IMR-90 (cell line): Measurements from ENCODE around the gene RELN. TPM values are rescaled to one million over a fixed set of nuclear protein-coding genes. Genes with fewer than 3 reads are reported as not detected.

Source experiments
- ATAC-seq: fragments of 200-7000 bp; cut with Tn5 transposase; 2 replicates; pipeline ENCODE4 v1.9.1; 2020; ENCODE audit warnings: low read depth, mild to moderate bottlenecking, moderate library complexity
- BruUV-seq: library from RNA; stranded (reverse); fragments of 400-500 nt; replicated peaks from 2 replicates; lab custom pipeline; 2021; lab: Mats Ljungman, UMichigan
- CTCF ChIA-PET: fragments of 300-600 bp; formaldehyde crosslinking; extraction: SDS; loops from one replicate; lab custom pipeline; 2021; ENCODE audit warnings: antibody characterized with exemption; lab: Yijun Ruan, JAX
- POLR2A ChIA-PET: fragments of 300-600 bp; sonication (Branson Sonifier 250); formaldehyde crosslinking; loops from one replicate; lab custom pipeline; 2022; ENCODE audit warnings: antibody characterized with exemption; ENCODE audit not compliant: unreplicated experiment; lab: Charles Lee
- DNase-seq: peaks from one replicate; pipeline ENCODE4 v3.0.0; 2013
- H2AFZ ChIP-seq: replicated peaks from 2 replicates; pipeline ENCODE3; 2013; ENCODE audit warnings: low read length, mild to moderate bottlenecking; ENCODE audit not compliant: poor library complexity
- H2AK5ac ChIP-seq: 2 replicates; pipeline ENCODE4 v1.6.1; 2013; ENCODE audit warnings: low read depth, low read length, inconsistent platforms
- H2AK9ac ChIP-seq: replicated peaks from 2 replicates; pipeline ENCODE3; 2013; ENCODE audit warnings: mild to moderate bottlenecking, low read depth, low read length, moderate library complexity; ENCODE audit not compliant: poor library complexity
- H2BK120ac ChIP-seq: 2 replicates; pipeline ENCODE4 v1.6.1; 2013; ENCODE audit warnings: low read depth, low read length, inconsistent platforms
- H2BK15ac ChIP-seq: 3 replicates; pipeline ENCODE4 v1.6.1; 2013; ENCODE audit warnings: low read depth, low read length, inconsistent platforms
- H2BK20ac ChIP-seq: 2 replicates; pipeline ENCODE4 v1.6.1; 2013; ENCODE audit warnings: low read depth, mild to moderate bottlenecking, inconsistent platforms, low read length, moderate library complexity
- H2BK5ac ChIP-seq: 2 replicates; pipeline ENCODE4 v1.6.1; 2013; ENCODE audit warnings: mild to moderate bottlenecking, low read depth, low read length, inconsistent platforms; ENCODE audit not compliant: poor library complexity, severe bottlenecking
- H3K14ac ChIP-seq: replicated peaks from 2 replicates; pipeline ENCODE4 v1.6.1; 2013; ENCODE audit warnings: low read depth, low read length, inconsistent platforms
- H3K18ac ChIP-seq: 2 replicates; pipeline ENCODE4 v1.6.1; 2013; ENCODE audit warnings: low read depth, low read length, control low read depth
- H3K23ac ChIP-seq: 2 replicates; pipeline ENCODE4 v1.6.1; 2013; ENCODE audit warnings: low read depth, low read length, inconsistent platforms
- H3K27ac ChIP-seq: 2 replicates; pipeline ENCODE4 v1.5.1; 2013; ENCODE audit warnings: mild to moderate bottlenecking, control low read depth, low read length; ENCODE audit not compliant: insufficient read depth
- H3K27me3 ChIP-seq: 2 replicates; pipeline ENCODE4 v1.6.1; 2013; ENCODE audit warnings: low read length; ENCODE audit not compliant: control insufficient read depth, insufficient read depth
- H3K36me3 ChIP-seq: 2 replicates; pipeline ENCODE4 v1.6.1; 2013; ENCODE audit warnings: low read length, mixed read lengths; ENCODE audit not compliant: control insufficient read depth, insufficient read depth
- H3K4ac ChIP-seq: 2 replicates; pipeline ENCODE4 v1.6.1; 2013; ENCODE audit warnings: low read depth, low read length, inconsistent platforms
- H3K4me1 ChIP-seq: 2 replicates; pipeline ENCODE4 v1.6.1; 2013; ENCODE audit warnings: low read length, mixed read lengths; ENCODE audit not compliant: control insufficient read depth, insufficient read depth
- H3K4me2 ChIP-seq: 2 replicates; pipeline ENCODE4 v1.6.1; 2013; ENCODE audit warnings: low read depth, mild to moderate bottlenecking, control low read depth, low read length, moderate library complexity
- H3K4me3 ChIP-seq: 2 replicates; pipeline ENCODE4 v1.5.1; 2013; ENCODE audit warnings: low read depth, mild to moderate bottlenecking, control low read depth, low read length, moderate library complexity; ENCODE audit not compliant: insufficient read depth
- H3K56ac ChIP-seq: 2 replicates; pipeline ENCODE4 v1.6.1; 2013; ENCODE audit warnings: low read length, inconsistent platforms; ENCODE audit not compliant: insufficient read depth; ENCODE audit errors: extremely low read depth
- H3K79me1 ChIP-seq, 2 experiments: 2 replicates each; pipeline ENCODE4 v1.6.1; 2013; ENCODE audit warnings: low read length in 2 of 2, inconsistent platforms in 1 of 2, low read depth in 1 of 2
- H3K9ac ChIP-seq: 2 replicates; pipeline ENCODE4 v1.6.1; 2013; ENCODE audit warnings: low read depth, low read length, control low read depth
- H3K9me1 ChIP-seq: 2 replicates; pipeline ENCODE4 v1.6.1; 2013; ENCODE audit warnings: low read length, inconsistent platforms; ENCODE audit not compliant: insufficient read depth
- H3K9me3 ChIP-seq: 2 replicates; pipeline ENCODE4 v1.6.1; 2013; ENCODE audit warnings: low read length; ENCODE audit not compliant: control insufficient read depth, insufficient read depth
- H4K20me1 ChIP-seq: 2 replicates; pipeline ENCODE4 v1.6.1; 2013; ENCODE audit warnings: low read length, inconsistent platforms; ENCODE audit not compliant: insufficient read depth
- H4K5ac ChIP-seq: 2 replicates; pipeline ENCODE4 v1.6.1; 2013; ENCODE audit warnings: mild to moderate bottlenecking, low read depth, low read length, control low read depth
- H4K8ac ChIP-seq, 2 experiments: 2 replicates each; pipeline ENCODE4 v1.6.1; 2013; ENCODE audit warnings: low read depth in 2 of 2, low read length in 2 of 2, control low read depth in 1 of 2, inconsistent platforms in 1 of 2
- H4K91ac ChIP-seq: 2 replicates; pipeline ENCODE4 v1.6.1; 2013; ENCODE audit warnings: low read depth, low read length, inconsistent platforms; ENCODE audit not compliant: insufficient read depth
- BHLHE40 ChIP-seq: fragments of 150-350 bp; IDR thresholded peaks from 2 replicates; pipeline ENCODE4 v1.6.1; 2016; ENCODE audit warnings: mild to moderate bottlenecking, low read depth, low read length
- CHD1 ChIP-seq: IDR thresholded peaks from 2 replicates; pipeline ENCODE4 v1.6.1; 2012; ENCODE audit warnings: low read depth, low read length, improper control_type of control experiment
- FOS ChIP-seq: fragments of 150-350 bp; IDR thresholded peaks from 2 replicates; pipeline ENCODE4 v1.6.1; 2016; ENCODE audit warnings: low read depth, low read length
- MAFK ChIP-seq: IDR thresholded peaks from 2 replicates; pipeline ENCODE4 v1.6.1; 2012; ENCODE audit warnings: low read depth, low read length, improper control_type of control experiment
- MAZ ChIP-seq: IDR thresholded peaks from 2 replicates; pipeline ENCODE4 v1.6.1; 2012; ENCODE audit warnings: low read depth, mild to moderate bottlenecking, low read length, improper control_type of control experiment, moderate library complexity, borderline replicate concordance
- MXI1 ChIP-seq: IDR thresholded peaks from 2 replicates; pipeline ENCODE4 v1.6.1; 2012; ENCODE audit warnings: low read depth, mild to moderate bottlenecking, low read length, moderate library complexity, borderline replicate concordance
- POLR2A ChIP-seq: IDR thresholded peaks from 2 replicates; pipeline ENCODE4 v1.6.1; 2012; ENCODE audit warnings: mild to moderate bottlenecking, low read depth, low read length
- RAD21 ChIP-seq: IDR thresholded peaks from 2 replicates; pipeline ENCODE4 v1.6.1; 2012; ENCODE audit warnings: low read length, improper control_type of control experiment
- RCOR1 ChIP-seq: IDR thresholded peaks from 2 replicates; pipeline ENCODE4 v1.6.1; 2012; ENCODE audit warnings: mild to moderate bottlenecking, low read length, improper control_type of control experiment; ENCODE audit not compliant: insufficient replicate concordance
- WGBS, 2 experiments: methylation state at CpG; one replicate each; pipeline versions ENCODE4 v1.1.5 to v1.1.7; 2013; ENCODE audit warnings: missing lambda C conversion rate in 2 of 2; ENCODE audit not compliant: insufficient read length in 1 of 2; ENCODE audit errors: extremely low coverage in 2 of 2; 5-methylcytosine and 5-hydroxymethylcytosine counted together
- dilution Hi-C: fragments of 300-500 bp; cut with HindIII; formaldehyde crosslinking; loops from one replicate; pipeline ENCODE4 v1.14.3; 2018; ENCODE audit warnings: low sequenced_read_pairs; ENCODE audit not compliant: unreplicated experiment
- in situ Hi-C: fragments of 300-500 bp; cut with MboI; formaldehyde crosslinking; loops from 3 replicates; pipeline ENCODE4 v1.14.3; 2019; ENCODE audit warnings: low sequenced_read_pairs, inconsistent platforms, mixed read lengths
- intact Hi-C: fragments of 100-400 bp; cut with micrococcal nuclease; formaldehyde crosslinking; loops from 2 replicates; pipeline ENCODE4 v1.10.0; 2022
- polyA plus RNA-seq, 3 experiments: library from polyadenylated mRNA; depleted of rRNA; stranded (reverse); fragments of >200 nt; gene quantifications; 2 replicates each; pipeline ENCODE4 v1.2.3, GENCODE V29; 2012; ENCODE audit warnings: low replicate concordance in 1 of 3
- total RNA-seq: library from RNA; depleted of rRNA; stranded (reverse); fragments of >200 nt; gene quantifications from 2 replicates; pipeline ENCODE4 v1.2.3, GENCODE V29; 2012
- TF ChIP-seq, protein P1 (sequence below): fragments of 150-350 bp; IDR thresholded peaks from 2 replicates; pipeline ENCODE4 v1.6.1; 2016; ENCODE audit warnings: low read depth, mild to moderate bottlenecking, low read length, moderate library complexity, borderline replicate concordance
- TF ChIP-seq, protein P2 (sequence below): conservative IDR thresholded peaks from 2 replicates; pipeline ENCODE4 v1.5.1; 2012; ENCODE audit warnings: mild to moderate bottlenecking, low read depth, low read length, improper control_type of control experiment
- TF ChIP-seq, protein P3 (sequence below): fragments of 150-350 bp; IDR thresholded peaks from 2 replicates; pipeline ENCODE4 v1.6.1; 2017; ENCODE audit warnings: mild to moderate bottlenecking, antibody characterized with exemption, low read length, low read depth

RELN gene
- total and polyA plus RNA-seq, 2 of the 4 experiments (the other 2 are of a cell fraction) = 14.7 to 23.7 TPM

DNA sequence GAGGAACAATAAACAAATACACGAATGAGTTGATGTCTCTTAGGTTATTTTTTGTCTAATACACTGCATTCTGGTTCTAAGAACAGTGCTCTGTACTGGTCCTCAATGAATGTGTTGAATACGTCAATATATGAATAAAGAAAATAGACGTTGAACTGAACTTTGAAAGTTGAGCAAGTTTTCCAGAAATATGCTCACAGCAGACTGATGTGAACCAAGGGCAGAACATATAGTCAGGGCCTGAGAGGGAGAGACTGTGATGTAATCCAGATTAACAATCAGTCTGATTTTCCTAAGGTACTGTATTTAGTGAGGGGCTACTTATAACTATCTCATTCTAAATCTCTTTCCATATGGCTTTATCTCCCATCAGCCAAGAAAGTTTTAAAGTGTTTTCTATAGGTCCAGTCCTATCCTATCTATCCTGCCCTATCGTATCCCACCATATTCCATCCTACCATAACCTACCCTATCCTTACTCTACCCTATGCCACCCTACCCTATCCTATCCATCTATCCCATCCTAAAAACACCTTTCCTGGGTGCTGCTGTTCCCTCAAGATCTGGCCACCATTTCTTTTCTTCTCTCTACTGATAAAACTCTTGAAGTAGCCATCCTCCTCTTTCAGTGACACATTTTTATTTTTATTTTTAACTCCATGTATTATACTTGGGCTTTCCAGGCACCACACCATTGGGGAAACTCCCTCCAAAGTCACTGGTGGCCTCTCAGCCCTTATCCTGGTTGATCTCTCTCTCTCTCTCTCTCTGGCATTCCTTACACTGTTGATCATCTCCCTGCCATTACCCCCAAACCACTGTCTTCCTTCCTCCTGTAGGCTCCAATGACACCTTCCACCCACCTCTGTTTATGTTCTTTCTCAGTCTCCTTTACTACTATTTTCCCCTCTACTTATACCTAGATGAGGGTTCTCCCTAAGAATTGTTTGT, 331.1 kb downstream of the RELN start (continued):
- TF ChIP-seq MAFK = no peak
- no peak for TF ChIP-seq POLR2A
- TF ChIP-seq BHLHE40 = no peak

DNA sequence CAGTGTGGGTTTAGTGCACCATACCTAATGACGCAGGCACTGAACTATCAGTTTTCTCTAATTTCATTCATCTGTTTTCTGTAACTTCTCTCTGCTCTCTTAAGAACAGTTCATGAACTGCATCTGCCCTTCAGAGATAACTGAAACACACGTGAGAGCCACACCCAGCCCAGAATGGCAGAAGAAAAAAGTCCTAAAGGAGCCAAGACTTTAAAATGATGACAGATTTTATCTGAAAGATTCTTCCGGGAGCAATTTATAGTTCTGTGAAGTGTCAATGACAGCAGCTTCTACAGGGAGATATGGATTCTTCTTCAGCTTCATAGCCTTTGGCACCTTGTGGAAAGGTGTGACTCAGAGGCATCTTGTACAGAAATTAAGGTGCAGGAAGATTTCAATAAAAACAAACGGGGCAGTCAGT, 332.0 kb downstream of the RELN start:
- H3K18ac ChIP-seq = peak overlapping the region; percentile 62; the same call in 1 of the 2 replicates
- ChIA-PET CTCF (no interaction called here), POLR2A (no interaction called here)
- H4K91ac ChIP-seq = no peak overlapping the region
- no peak overlapping the region for H2BK20ac ChIP-seq
- H3K4me3 ChIP-seq = no peak overlapping the region
- no peaks in the 10 kb centered on the region for H4K20me1 ChIP-seq
- no peak overlapping the region for H3K23ac ChIP-seq
- no peak overlapping the region for H2AK9ac ChIP-seq
- no peak overlapping the region for H3K4ac ChIP-seq
- no peaks in the 10 kb centered on the region for H3K9me3 ChIP-seq
- H4K5ac ChIP-seq = no peak overlapping the region
- H3K36me3 ChIP-seq = no peaks in the 10 kb centered on the region
- no peak overlapping the region for H2BK5ac ChIP-seq
- intact Hi-C loops = no loop called here
- H2BK120ac ChIP-seq = no peak overlapping the region
- H3K14ac ChIP-seq = no peak overlapping the region
- in situ Hi-C loops = no loop called here
- H3K4me1 ChIP-seq = peaks cover 6% of the 10 kb centered on the region
- H4K8ac ChIP-seq = no peak overlapping the region
- no peaks in the 10 kb centered on the region for H3K9me1 ChIP-seq
- no peak for DNase-seq
- H3K27ac ChIP-seq = no peak overlapping the region
- H2AK5ac ChIP-seq = no peak overlapping the region
- 82% methylated on average over 2 of the region's 4 CpGs; no CpG with 5 or more reads in 1 of the 2 experiments for WGBS, 2 experiments
- BruUV-seq = no TSS peak
- dilution Hi-C loops = no loop called here
- no peak overlapping the region for H3K9ac ChIP-seq
- no peaks in the 10 kb centered on the region for H3K79me1 ChIP-seq
- H3K27me3 ChIP-seq = no peaks in the 10 kb centered on the region
- no peak overlapping the region for H3K56ac ChIP-seq
- no peak overlapping the region for H2AFZ ChIP-seq
- H2BK15ac ChIP-seq = no peak overlapping the region; the same call in 2 of the 3 replicates
- no peak for ATAC-seq
- no peak overlapping the region for H3K4me2 ChIP-seq
- TF ChIP-seq CHD1 (no peak), RAD21 (no peak), RCOR1 (no peak), MXI1 (no peak), FOS (no peak), MAZ (no peak), POLR2A (no peak), MAFK (no peak)
- TF ChIP-seq, protein P1, sequence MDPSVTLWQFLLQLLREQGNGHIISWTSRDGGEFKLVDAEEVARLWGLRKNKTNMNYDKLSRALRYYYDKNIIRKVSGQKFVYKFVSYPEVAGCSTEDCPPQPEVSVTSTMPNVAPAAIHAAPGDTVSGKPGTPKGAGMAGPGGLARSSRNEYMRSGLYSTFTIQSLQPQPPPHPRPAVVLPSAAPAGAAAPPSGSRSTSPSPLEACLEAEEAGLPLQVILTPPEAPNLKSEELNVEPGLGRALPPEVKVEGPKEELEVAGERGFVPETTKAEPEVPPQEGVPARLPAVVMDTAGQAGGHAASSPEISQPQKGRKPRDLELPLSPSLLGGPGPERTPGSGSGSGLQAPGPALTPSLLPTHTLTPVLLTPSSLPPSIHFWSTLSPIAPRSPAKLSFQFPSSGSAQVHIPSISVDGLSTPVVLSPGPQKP = no peak
- TF ChIP-seq, protein P2, sequence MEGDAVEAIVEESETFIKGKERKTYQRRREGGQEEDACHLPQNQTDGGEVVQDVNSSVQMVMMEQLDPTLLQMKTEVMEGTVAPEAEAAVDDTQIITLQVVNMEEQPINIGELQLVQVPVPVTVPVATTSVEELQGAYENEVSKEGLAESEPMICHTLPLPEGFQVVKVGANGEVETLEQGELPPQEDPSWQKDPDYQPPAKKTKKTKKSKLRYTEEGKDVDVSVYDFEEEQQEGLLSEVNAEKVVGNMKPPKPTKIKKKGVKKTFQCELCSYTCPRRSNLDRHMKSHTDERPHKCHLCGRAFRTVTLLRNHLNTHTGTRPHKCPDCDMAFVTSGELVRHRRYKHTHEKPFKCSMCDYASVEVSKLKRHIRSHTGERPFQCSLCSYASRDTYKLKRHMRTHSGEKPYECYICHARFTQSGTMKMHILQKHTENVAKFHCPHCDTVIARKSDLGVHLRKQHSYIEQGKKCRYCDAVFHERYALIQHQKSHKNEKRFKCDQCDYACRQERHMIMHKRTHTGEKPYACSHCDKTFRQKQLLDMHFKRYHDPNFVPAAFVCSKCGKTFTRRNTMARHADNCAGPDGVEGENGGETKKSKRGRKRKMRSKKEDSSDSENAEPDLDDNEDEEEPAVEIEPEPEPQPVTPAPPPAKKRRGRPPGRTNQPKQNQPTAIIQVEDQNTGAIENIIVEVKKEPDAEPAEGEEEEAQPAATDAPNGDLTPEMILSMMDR = no peak
- TF ChIP-seq, protein P3, sequence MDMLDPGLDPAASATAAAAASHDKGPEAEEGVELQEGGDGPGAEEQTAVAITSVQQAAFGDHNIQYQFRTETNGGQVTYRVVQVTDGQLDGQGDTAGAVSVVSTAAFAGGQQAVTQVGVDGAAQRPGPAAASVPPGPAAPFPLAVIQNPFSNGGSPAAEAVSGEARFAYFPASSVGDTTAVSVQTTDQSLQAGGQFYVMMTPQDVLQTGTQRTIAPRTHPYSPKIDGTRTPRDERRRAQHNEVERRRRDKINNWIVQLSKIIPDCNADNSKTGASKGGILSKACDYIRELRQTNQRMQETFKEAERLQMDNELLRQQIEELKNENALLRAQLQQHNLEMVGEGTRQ = no peak
